HG03280 (cell line): ENCODE measurements around the gene PIM2.
"Not testable (repeated sequence)": the region's sequence is repeated elsewhere in the genome, so short reads cannot be mapped to it uniquely, and the experiment has no call there.

Source experiments
- ATAC-seq: cut with Tn5 transposase; IDR thresholded peaks from one replicate; pipeline ENCODE4 v1.9.1; 2021; ENCODE audit warnings: mild to moderate bottlenecking, moderate library complexity; ENCODE audit not compliant: unreplicated experiment

Gene PIM2

GRCh38 chrX:48876944-48877343, 41.9 kb downstream of the PIM2 start:
- not testable (repeated sequence) for ATAC-seq

DNA sequence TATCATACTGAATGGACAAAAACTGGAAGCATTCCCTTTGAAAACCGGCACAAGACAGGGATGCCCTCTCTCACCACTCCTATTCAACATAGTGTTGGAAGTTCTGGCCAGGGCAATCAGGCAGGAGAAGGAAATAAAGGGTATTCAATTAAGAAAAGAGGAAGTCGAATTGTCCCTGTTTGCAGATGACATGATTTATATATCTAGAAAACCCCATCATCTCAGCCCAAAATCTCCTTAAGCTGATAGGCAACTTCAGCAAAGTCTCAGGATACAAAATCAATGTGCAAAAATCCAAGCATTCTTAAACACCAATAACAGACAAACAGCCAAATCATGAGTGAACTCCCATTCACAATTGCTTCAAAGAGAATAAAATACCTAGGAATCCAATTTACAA, 46.8 kb downstream of the PIM2 start:
- not testable (repeated sequence) for ATAC-seq

DNA sequence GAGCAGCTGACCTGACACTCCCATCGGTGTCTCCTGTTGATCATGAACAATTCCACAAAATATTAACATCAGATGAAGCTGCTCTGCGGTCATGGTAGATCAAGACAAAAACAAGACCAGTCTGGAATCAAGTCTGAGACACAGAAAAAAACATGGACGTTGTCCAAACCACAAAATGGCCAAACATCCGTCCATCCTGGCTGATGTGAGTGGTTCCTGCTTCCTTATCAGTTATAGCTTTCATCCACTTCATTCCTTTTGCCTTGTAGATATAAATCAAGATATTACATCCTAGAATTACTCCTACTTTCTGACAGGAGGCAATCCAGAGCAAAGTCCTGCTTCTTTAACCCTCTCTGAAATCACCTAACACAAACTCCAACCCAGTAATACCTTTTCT, 54.6 kb downstream of the PIM2 start:
- ATAC-seq = no peak
